Loucy (cell line): Measurements from ENCODE around the gene PLEKHA6.

ENCODE experiments used
- CTCF ChIP-seq: fragments of 200-600 bp; sonication (generic); conservative IDR thresholded peaks from 2 replicates; pipeline ENCODE4 v1.5.1; 2014; ENCODE audit warnings: mild to moderate bottlenecking, antibody characterized with exemption, low read length
- EZH2phosphoT487 ChIP-seq: fragments of 200-600 bp; IDR thresholded peaks from 2 replicates; pipeline ENCODE4 v1.6.1; 2018; ENCODE audit warnings: antibody characterized with exemption, mild to moderate bottlenecking, moderate library complexity, borderline replicate concordance

- TF ChIP-seq EZH2phosphoT487: no peak
- TF ChIP-seq CTCF: no peak
Observed at GRCh38 chr1:204176049-204176448, 183.7 kb downstream of the PLEKHA6 start.
